GM23338 (cell line): ENCODE results near the gene TRDN. TPM values are rescaled to one million over a fixed set of nuclear protein-coding genes. Genes with fewer than 3 reads are reported as not detected.

Experiments
- ATAC-seq: fragments of 200-7000 bp; cut with Tn5 transposase; 3 replicates; pipeline ENCODE4 v1.9.1; 2020
- DNase-seq: peaks from one replicate; pipeline ENCODE4 v3.0.0-alpha.2; 2015; ENCODE audit warnings: low spot score
- H2AFZ ChIP-seq: fragments of 200-600 bp; sonication (generic); 2 replicates; pipeline ENCODE4 v1.8.0; 2016; ENCODE audit warnings: antibody characterized with exemption, mild to moderate bottlenecking, moderate library complexity
- H3F3A ChIP-seq: fragments of 200-600 bp; sonication (generic); replicated peaks from 2 replicates; pipeline ENCODE4 v1.8.0; 2017; ENCODE audit warnings: antibody characterized with exemption, mixed run types, low read depth
- H3K27ac ChIP-seq: fragments of 200-600 bp; sonication (generic); 2 replicates; pipeline ENCODE4 v1.6.1; 2016; ENCODE audit warnings: low read depth
- H3K27me3 ChIP-seq: fragments of 200-600 bp; sonication (generic); 2 replicates; pipeline ENCODE4 v1.8.0; 2016; ENCODE audit warnings: mild to moderate bottlenecking, mixed run types, moderate library complexity; ENCODE audit not compliant: insufficient read depth
- H3K36me3 ChIP-seq: fragments of 200-600 bp; sonication (generic); 2 replicates; pipeline ENCODE4 v1.8.0; 2016; ENCODE audit warnings: mild to moderate bottlenecking; ENCODE audit not compliant: insufficient read depth
- H3K4me1 ChIP-seq: fragments of 200-600 bp; sonication (generic); 2 replicates; pipeline ENCODE4 v1.8.0; 2016; ENCODE audit warnings: mild to moderate bottlenecking, moderate library complexity; ENCODE audit not compliant: insufficient read depth
- H3K4me2 ChIP-seq: fragments of 200-600 bp; sonication (generic); 2 replicates; pipeline ENCODE4 v1.7.1; 2017; ENCODE audit warnings: mixed run types
- H3K4me3 ChIP-seq: fragments of 200-600 bp; sonication (generic); 2 replicates; pipeline ENCODE4 v1.6.1; 2016; ENCODE audit warnings: mixed run types
- H3K79me2 ChIP-seq: fragments of 200-600 bp; sonication (generic); replicated peaks from 2 replicates; pipeline ENCODE4 v1.8.0; 2017; ENCODE audit warnings: mild to moderate bottlenecking; ENCODE audit not compliant: insufficient read depth
- H3K9me2 ChIP-seq: fragments of 200-600 bp; sonication (generic); 2 replicates; pipeline ENCODE4 v1.8.0; 2017; ENCODE audit not compliant: insufficient read depth
- H4K20me1 ChIP-seq: fragments of 200-600 bp; sonication (generic); replicated peaks from 2 replicates; pipeline ENCODE4 v1.8.0; 2017; ENCODE audit warnings: mild to moderate bottlenecking; ENCODE audit not compliant: insufficient read depth
- H3K27ac Mint-ChIP-seq: 2 replicates; pipeline ENCODE4 v1.8.0; 2020; ENCODE audit warnings: inconsistent platforms, mild to moderate bottlenecking, moderate library complexity, mixed read lengths
- H3K27me3 Mint-ChIP-seq: 3 replicates; pipeline ENCODE4 v1.8.0; 2022; ENCODE audit warnings: low read depth, mild to moderate bottlenecking, moderate library complexity, mixed read lengths, inconsistent platforms; ENCODE audit not compliant: insufficient read depth, poor library complexity
- H3K36me3 Mint-ChIP-seq: 3 replicates; pipeline ENCODE4 v1.8.0; 2021; ENCODE audit warnings: low read depth, mild to moderate bottlenecking, inconsistent platforms, moderate library complexity, mixed read lengths
- H3K4me1 Mint-ChIP-seq: 3 replicates; pipeline ENCODE4 v1.8.0; 2020; ENCODE audit warnings: mild to moderate bottlenecking, inconsistent platforms, mixed read lengths
- H3K4me3 Mint-ChIP-seq: 3 replicates; pipeline ENCODE4 v1.8.0; 2021; ENCODE audit warnings: moderate library complexity, mild to moderate bottlenecking, inconsistent platforms, mixed read lengths
- H3K9me3 Mint-ChIP-seq: 3 replicates; pipeline ENCODE4 v1.8.0; 2020; ENCODE audit warnings: moderate library complexity, mild to moderate bottlenecking, inconsistent platforms, mixed read lengths
- CREB1 ChIP-seq: fragments of 250-450 bp; sonication (Bioruptor Pico); IDR thresholded peaks from 2 replicates; pipeline ENCODE4 v1.5.0; 2020; ENCODE audit warnings: low read depth, mild to moderate bottlenecking, moderate library complexity
- EZH2 ChIP-seq: fragments of 200-600 bp; sonication (generic); IDR thresholded peaks from one replicate; pipeline ENCODE4 v1.8.0; 2017; ENCODE audit warnings: antibody characterized with exemption, mild to moderate bottlenecking, low read depth; ENCODE audit not compliant: unreplicated experiment
- EZH2phosphoT487 ChIP-seq: fragments of 200-600 bp; sonication (generic); IDR thresholded peaks from one replicate; pipeline ENCODE4 v1.8.1; 2018; ENCODE audit warnings: antibody characterized with exemption; ENCODE audit not compliant: unreplicated experiment
- JUNB ChIP-seq: IDR thresholded peaks from one replicate; pipeline ENCODE4 v1.6.1; 2016; ENCODE audit warnings: antibody characterized with exemption; ENCODE audit not compliant: unreplicated experiment
- NANOG ChIP-seq: IDR thresholded peaks from 2 replicates; pipeline ENCODE4 v1.6.1; 2016; ENCODE audit warnings: antibody characterized with exemption, borderline replicate concordance
- POLR2AphosphoS5 ChIP-seq: IDR thresholded peaks from 2 replicates; pipeline ENCODE4 v1.6.1; 2016; ENCODE audit warnings: antibody characterized with exemption, low read depth
- ZNF114 ChIP-seq: fragments of 250-450 bp; sonication (Bioruptor Pico); IDR thresholded peaks from 2 replicates; pipeline ENCODE4 v1.5.0; 2020; ENCODE audit warnings: mild to moderate bottlenecking, moderate library complexity
- ZNF331 ChIP-seq: fragments of 250-450 bp; sonication (Bioruptor Pico); IDR thresholded peaks from 2 replicates; pipeline ENCODE4 v1.5.0; 2020; ENCODE audit warnings: low read depth, mild to moderate bottlenecking, moderate library complexity
- polyA plus RNA-seq: library from polyadenylated mRNA; unstranded; fragments of >200 nt; fragmentation: Nextera tagmentation; extraction: Ambion mirVana; gene quantifications from 2 replicates; pipeline ENCODE4 v1.2.1, GENCODE V29; 2016
- total RNA-seq: library from RNA; depleted of rRNA; stranded (reverse); fragments of >200 nt; shearing (Covaris generic); gene quantifications from 2 replicates; pipeline ENCODE4 v1.2.3, GENCODE V29; 2014
- TF ChIP-seq, protein P1 (sequence below): IDR thresholded peaks from one replicate; pipeline ENCODE4 v1.6.1; 2018; ENCODE audit warnings: antibody characterized with exemption; ENCODE audit not compliant: unreplicated experiment
- TF ChIP-seq, protein P2 (sequence below): IDR thresholded peaks from 2 replicates; pipeline ENCODE4 v1.6.1; 2016; ENCODE audit warnings: antibody characterized with exemption
- TF ChIP-seq, protein P3 (sequence below), 2 experiments: fragments of 200-600 bp in 1 of 2; sonication (generic) in 1 of 2; conservative IDR thresholded peaks; 2 replicates each; pipeline versions ENCODE4 v1.5.1 to v1.6.1; 2016 to 2017; ENCODE audit warnings: antibody characterized with exemption in 2 of 2, low read depth in 2 of 2, mild to moderate bottlenecking in 2 of 2, moderate library complexity in 1 of 2

The TRDN gene
- total and polyA plus RNA-seq, 2 experiments from 2014 or later, result 35.5 to 137 TPM

DNA sequence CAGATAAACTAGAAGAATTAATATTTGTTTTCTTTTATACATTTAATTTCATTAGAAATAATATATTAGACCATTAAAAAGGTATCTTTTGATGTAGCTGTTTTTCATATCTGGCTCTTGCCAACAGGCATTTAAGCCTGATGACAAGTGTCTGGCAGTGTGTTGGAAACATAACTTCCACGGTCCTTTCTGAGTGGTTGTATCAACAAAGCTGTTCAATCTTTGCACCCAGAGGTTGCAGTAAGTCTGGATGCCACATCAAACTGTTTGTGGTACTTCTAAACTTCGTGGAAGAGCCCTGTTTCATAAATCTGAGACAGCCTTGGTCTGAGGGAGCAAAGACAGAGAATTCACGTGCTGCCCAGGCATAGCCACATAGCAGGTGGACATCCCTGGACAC lies 197.4 kb downstream of the TRDN start (continued):
- TF ChIP-seq, protein P1, sequence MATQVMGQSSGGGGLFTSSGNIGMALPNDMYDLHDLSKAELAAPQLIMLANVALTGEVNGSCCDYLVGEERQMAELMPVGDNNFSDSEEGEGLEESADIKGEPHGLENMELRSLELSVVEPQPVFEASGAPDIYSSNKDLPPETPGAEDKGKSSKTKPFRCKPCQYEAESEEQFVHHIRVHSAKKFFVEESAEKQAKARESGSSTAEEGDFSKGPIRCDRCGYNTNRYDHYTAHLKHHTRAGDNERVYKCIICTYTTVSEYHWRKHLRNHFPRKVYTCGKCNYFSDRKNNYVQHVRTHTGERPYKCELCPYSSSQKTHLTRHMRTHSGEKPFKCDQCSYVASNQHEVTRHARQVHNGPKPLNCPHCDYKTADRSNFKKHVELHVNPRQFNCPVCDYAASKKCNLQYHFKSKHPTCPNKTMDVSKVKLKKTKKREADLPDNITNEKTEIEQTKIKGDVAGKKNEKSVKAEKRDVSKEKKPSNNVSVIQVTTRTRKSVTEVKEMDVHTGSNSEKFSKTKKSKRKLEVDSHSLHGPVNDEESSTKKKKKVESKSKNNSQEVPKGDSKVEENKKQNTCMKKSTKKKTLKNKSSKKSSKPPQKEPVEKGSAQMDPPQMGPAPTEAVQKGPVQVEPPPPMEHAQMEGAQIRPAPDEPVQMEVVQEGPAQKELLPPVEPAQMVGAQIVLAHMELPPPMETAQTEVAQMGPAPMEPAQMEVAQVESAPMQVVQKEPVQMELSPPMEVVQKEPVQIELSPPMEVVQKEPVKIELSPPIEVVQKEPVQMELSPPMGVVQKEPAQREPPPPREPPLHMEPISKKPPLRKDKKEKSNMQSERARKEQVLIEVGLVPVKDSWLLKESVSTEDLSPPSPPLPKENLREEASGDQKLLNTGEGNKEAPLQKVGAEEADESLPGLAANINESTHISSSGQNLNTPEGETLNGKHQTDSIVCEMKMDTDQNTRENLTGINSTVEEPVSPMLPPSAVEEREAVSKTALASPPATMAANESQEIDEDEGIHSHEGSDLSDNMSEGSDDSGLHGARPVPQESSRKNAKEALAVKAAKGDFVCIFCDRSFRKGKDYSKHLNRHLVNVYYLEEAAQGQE, result no peak
- TF ChIP-seq ZNF114 (CRISPR knock-in tag), result no peak
- no peak for TF ChIP-seq POLR2AphosphoS5
- TF ChIP-seq ZNF331 (CRISPR knock-in tag), result no peak
- TF ChIP-seq, protein P2, sequence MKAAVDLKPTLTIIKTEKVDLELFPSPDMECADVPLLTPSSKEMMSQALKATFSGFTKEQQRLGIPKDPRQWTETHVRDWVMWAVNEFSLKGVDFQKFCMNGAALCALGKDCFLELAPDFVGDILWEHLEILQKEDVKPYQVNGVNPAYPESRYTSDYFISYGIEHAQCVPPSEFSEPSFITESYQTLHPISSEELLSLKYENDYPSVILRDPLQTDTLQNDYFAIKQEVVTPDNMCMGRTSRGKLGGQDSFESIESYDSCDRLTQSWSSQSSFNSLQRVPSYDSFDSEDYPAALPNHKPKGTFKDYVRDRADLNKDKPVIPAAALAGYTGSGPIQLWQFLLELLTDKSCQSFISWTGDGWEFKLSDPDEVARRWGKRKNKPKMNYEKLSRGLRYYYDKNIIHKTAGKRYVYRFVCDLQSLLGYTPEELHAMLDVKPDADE, result no peak

DNA sequence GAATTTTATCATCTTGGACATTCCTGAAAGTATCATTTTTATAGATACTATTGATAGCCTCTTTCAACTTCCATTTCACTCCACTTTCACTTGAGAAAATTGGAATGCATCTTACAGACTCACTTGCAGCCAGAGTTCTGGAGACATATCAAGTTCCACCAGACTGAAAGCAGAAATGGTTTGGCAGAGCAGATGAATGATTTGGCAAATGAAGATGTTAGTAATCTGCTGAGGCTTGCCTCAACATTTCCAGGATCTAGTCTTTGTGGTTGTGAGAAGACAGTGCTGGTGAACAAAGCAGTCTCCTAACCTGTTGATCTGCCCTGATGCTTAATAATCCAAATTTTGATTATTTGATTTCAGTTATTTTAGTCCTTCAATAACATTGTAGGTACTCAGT lies 202.6 kb downstream of the TRDN start:
- Histone ChIP-seq H3K36me3 (no peaks in the 10 kb centered on the region), H3F3A (no peaks in the 10 kb centered on the region), H4K20me1 (no peaks in the 10 kb centered on the region; the same call in 1 of the 2 replicates), H3K27me3 (peaks cover 23% of the 10 kb centered on the region; the same call in 1 of the 2 replicates), H3K4me2 (no peak overlapping the region), H3K27ac (no peak overlapping the region), H3K79me2 (no peaks in the 10 kb centered on the region), H3K4me3 (no peak overlapping the region), H3K4me1 (peaks cover 8% of the 10 kb centered on the region), H3K9me2 (no peaks in the 10 kb centered on the region), H2AFZ (no peak overlapping the region)
- no peak for ATAC-seq
- Mint-ChIP-seq H3K27me3 (no peaks in the 10 kb centered on the region), H3K4me1 (peaks cover 6% of the 10 kb centered on the region; the same call in 2 of the 3 replicates), H3K36me3 (no peaks in the 10 kb centered on the region), H3K9me3 (no peaks in the 10 kb centered on the region), H3K4me3 (no peak overlapping the region), H3K27ac (no peak overlapping the region)
- DNase-seq, result no peak
- TF ChIP-seq EZH2 (no peak), JUNB (no peak), CREB1 (no peak), POLR2AphosphoS5 (no peak), ZNF114 (CRISPR knock-in tag) (no peak), NANOG (no peak), EZH2phosphoT487 (no peak), ZNF331 (CRISPR knock-in tag) (no peak)
- TF ChIP-seq, protein P3, sequence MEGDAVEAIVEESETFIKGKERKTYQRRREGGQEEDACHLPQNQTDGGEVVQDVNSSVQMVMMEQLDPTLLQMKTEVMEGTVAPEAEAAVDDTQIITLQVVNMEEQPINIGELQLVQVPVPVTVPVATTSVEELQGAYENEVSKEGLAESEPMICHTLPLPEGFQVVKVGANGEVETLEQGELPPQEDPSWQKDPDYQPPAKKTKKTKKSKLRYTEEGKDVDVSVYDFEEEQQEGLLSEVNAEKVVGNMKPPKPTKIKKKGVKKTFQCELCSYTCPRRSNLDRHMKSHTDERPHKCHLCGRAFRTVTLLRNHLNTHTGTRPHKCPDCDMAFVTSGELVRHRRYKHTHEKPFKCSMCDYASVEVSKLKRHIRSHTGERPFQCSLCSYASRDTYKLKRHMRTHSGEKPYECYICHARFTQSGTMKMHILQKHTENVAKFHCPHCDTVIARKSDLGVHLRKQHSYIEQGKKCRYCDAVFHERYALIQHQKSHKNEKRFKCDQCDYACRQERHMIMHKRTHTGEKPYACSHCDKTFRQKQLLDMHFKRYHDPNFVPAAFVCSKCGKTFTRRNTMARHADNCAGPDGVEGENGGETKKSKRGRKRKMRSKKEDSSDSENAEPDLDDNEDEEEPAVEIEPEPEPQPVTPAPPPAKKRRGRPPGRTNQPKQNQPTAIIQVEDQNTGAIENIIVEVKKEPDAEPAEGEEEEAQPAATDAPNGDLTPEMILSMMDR (conservative IDR thresholded peaks at IDR 0.05; ENCODE audit: low read depth in 2 of 2), result no peak
- TF ChIP-seq, protein P2, result no peak
- TF ChIP-seq, protein P1, result no peak
